H1 (cell line): ENCODE measurements around the gene CBX2. TPM values are rescaled to one million over a fixed set of nuclear protein-coding genes. Genes with fewer than 3 reads are reported as not detected.
A peak's percentile ranks its signal among the peaks of the same experiment; 100 is the strongest.

Experiments used
- CHD1 ChIP-seq: IDR thresholded peaks from 2 replicates; pipeline ENCODE4 v1.6.1; 2012; ENCODE audit warnings: low read depth, low read length, improper control_type of control experiment
- POLR2AphosphoS5 ChIP-seq: IDR thresholded peaks from 2 replicates; pipeline ENCODE4 v1.6.1; 2011; ENCODE audit warnings: low read depth, low read length
- RNF2 ChIP-seq: fragments of 200-900, 300-1000 bp; sonication (generic); IDR thresholded peaks from 2 replicates; pipeline ENCODE4 v1.7.1; 2016; ENCODE audit warnings: borderline replicate concordance, low read depth, mild to moderate bottlenecking, antibody characterized with exemption, low read length; ENCODE audit not compliant: poor library complexity, severe bottlenecking; ENCODE audit errors: missing control alignments
- SP2 ChIP-seq: IDR thresholded peaks from 2 replicates; pipeline ENCODE4 v1.6.1; 2012; ENCODE audit warnings: mild to moderate bottlenecking, low read length, inconsistent platforms
- TCF12 ChIP-seq: IDR thresholded peaks from 2 replicates; pipeline ENCODE4 v1.6.1; 2011; ENCODE audit warnings: low read depth, mild to moderate bottlenecking, low read length
- YY1 ChIP-seq: IDR thresholded peaks from 2 replicates; pipeline ENCODE4 v1.6.1; 2011; ENCODE audit warnings: low read depth, mild to moderate bottlenecking, low read length
- polyA plus RNA-seq, 7 experiments: library from polyadenylated mRNA; depleted of rRNA in 3 of 7; stranded (reverse) in 5 of 7; unstranded in 2 of 7; fragments of >200 nt in 5 of 7; fragments of 200-250 nt in 2 of 7; gene quantifications; 1 replicate in 5 of 7; 2 replicates in 1 of 7; 4 replicates in 1 of 7; pipeline versions ENCODE4 v1.2.1 to v1.2.3, GENCODE V29; 2011 to 2013; ENCODE audit warnings: missing spikeins in 2 of 7, mixed read lengths in 2 of 7
- total RNA-seq: library from RNA; stranded (reverse); fragmentation: NEBNext Ultra II Directional; extraction: Animal tissue kit (Norgen Biotek cat#: 25700); gene quantifications from 2 replicates; pipeline ENCODE4 v1.2.1, GENCODE V29; 2021
- TF ChIP-seq, protein P1 (sequence below): fragments of 300-600 bp; sonication (generic); IDR thresholded peaks from 2 replicates; pipeline ENCODE4 v1.7.1; 2012; ENCODE audit warnings: low read length, moderate library complexity, mild to moderate bottlenecking, inconsistent platforms; ENCODE audit not compliant: insufficient replicate concordance
- TF ChIP-seq, protein P2 (sequence below), 3 experiments: IDR thresholded peaks; 1 replicate in 2 of 3; 2 replicates in 1 of 3; pipeline versions ENCODE4 v1.5.1 to v1.6.1; 2011; ENCODE audit warnings: low read length in 3 of 3, mild to moderate bottlenecking in 3 of 3, inconsistent platforms in 2 of 3, low read depth in 1 of 3, moderate library complexity in 1 of 3; ENCODE audit not compliant: insufficient read depth in 1 of 3; ENCODE audit errors: control extremely low read depth in 1 of 3

CBX2 gene
- total and polyA plus RNA-seq, 2 of the 8 experiments (the other 6 are each of a cell fraction or from before 2014, with no cell fraction given) = 64.3 to 83.9 TPM

DNA sequence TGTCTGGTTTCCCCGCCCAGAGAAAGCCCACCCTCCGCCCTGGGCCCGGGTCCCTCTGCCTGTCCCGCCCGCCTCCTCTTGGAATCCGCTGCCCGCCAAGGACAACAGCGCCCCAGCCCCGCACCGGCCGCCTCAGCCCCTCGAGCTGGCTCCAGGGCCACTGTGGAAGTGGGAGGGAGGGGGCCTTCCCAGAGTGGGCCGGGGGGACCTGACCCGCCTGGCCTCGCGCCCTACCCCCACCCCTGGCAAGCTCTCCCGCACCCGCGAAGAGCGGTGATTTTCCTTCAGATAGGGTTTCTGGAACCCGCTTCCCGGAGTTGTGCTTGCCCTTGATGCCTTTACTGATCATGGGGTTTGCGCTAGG is 21.2 kb downstream of the CBX2 start (continued):
- TF ChIP-seq, protein P1, sequence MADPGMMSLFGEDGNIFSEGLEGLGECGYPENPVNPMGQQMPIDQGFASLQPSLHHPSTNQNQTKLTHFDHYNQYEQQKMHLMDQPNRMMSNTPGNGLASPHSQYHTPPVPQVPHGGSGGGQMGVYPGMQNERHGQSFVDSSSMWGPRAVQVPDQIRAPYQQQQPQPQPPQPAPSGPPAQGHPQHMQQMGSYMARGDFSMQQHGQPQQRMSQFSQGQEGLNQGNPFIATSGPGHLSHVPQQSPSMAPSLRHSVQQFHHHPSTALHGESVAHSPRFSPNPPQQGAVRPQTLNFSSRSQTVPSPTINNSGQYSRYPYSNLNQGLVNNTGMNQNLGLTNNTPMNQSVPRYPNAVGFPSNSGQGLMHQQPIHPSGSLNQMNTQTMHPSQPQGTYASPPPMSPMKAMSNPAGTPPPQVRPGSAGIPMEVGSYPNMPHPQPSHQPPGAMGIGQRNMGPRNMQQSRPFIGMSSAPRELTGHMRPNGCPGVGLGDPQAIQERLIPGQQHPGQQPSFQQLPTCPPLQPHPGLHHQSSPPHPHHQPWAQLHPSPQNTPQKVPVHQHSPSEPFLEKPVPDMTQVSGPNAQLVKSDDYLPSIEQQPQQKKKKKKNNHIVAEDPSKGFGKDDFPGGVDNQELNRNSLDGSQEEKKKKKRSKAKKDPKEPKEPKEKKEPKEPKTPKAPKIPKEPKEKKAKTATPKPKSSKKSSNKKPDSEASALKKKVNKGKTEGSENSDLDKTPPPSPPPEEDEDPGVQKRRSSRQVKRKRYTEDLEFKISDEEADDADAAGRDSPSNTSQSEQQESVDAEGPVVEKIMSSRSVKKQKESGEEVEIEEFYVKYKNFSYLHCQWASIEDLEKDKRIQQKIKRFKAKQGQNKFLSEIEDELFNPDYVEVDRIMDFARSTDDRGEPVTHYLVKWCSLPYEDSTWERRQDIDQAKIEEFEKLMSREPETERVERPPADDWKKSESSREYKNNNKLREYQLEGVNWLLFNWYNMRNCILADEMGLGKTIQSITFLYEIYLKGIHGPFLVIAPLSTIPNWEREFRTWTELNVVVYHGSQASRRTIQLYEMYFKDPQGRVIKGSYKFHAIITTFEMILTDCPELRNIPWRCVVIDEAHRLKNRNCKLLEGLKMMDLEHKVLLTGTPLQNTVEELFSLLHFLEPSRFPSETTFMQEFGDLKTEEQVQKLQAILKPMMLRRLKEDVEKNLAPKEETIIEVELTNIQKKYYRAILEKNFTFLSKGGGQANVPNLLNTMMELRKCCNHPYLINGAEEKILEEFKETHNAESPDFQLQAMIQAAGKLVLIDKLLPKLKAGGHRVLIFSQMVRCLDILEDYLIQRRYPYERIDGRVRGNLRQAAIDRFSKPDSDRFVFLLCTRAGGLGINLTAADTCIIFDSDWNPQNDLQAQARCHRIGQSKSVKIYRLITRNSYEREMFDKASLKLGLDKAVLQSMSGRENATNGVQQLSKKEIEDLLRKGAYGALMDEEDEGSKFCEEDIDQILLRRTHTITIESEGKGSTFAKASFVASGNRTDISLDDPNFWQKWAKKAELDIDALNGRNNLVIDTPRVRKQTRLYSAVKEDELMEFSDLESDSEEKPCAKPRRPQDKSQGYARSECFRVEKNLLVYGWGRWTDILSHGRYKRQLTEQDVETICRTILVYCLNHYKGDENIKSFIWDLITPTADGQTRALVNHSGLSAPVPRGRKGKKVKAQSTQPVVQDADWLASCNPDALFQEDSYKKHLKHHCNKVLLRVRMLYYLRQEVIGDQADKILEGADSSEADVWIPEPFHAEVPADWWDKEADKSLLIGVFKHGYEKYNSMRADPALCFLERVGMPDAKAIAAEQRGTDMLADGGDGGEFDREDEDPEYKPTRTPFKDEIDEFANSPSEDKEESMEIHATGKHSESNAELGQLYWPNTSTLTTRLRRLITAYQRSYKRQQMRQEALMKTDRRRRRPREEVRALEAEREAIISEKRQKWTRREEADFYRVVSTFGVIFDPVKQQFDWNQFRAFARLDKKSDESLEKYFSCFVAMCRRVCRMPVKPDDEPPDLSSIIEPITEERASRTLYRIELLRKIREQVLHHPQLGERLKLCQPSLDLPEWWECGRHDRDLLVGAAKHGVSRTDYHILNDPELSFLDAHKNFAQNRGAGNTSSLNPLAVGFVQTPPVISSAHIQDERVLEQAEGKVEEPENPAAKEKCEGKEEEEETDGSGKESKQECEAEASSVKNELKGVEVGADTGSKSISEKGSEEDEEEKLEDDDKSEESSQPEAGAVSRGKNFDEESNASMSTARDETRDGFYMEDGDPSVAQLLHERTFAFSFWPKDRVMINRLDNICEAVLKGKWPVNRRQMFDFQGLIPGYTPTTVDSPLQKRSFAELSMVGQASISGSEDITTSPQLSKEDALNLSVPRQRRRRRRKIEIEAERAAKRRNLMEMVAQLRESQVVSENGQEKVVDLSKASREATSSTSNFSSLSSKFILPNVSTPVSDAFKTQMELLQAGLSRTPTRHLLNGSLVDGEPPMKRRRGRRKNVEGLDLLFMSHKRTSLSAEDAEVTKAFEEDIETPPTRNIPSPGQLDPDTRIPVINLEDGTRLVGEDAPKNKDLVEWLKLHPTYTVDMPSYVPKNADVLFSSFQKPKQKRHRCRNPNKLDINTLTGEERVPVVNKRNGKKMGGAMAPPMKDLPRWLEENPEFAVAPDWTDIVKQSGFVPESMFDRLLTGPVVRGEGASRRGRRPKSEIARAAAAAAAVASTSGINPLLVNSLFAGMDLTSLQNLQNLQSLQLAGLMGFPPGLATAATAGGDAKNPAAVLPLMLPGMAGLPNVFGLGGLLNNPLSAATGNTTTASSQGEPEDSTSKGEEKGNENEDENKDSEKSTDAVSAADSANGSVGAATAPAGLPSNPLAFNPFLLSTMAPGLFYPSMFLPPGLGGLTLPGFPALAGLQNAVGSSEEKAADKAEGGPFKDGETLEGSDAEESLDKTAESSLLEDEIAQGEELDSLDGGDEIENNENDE = no peak
- no peak for TF ChIP-seq POLR2AphosphoS5
- no peak for TF ChIP-seq TCF12
- peak; percentile 4 for TF ChIP-seq RNF2
- no peak for TF ChIP-seq SP2
- TF ChIP-seq, protein P2, sequence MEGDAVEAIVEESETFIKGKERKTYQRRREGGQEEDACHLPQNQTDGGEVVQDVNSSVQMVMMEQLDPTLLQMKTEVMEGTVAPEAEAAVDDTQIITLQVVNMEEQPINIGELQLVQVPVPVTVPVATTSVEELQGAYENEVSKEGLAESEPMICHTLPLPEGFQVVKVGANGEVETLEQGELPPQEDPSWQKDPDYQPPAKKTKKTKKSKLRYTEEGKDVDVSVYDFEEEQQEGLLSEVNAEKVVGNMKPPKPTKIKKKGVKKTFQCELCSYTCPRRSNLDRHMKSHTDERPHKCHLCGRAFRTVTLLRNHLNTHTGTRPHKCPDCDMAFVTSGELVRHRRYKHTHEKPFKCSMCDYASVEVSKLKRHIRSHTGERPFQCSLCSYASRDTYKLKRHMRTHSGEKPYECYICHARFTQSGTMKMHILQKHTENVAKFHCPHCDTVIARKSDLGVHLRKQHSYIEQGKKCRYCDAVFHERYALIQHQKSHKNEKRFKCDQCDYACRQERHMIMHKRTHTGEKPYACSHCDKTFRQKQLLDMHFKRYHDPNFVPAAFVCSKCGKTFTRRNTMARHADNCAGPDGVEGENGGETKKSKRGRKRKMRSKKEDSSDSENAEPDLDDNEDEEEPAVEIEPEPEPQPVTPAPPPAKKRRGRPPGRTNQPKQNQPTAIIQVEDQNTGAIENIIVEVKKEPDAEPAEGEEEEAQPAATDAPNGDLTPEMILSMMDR (IDR thresholded peaks at IDR 0.05; ENCODE audit: control extremely low read depth in 1 of 3, insufficient read depth in 1 of 3, low read depth in 1 of 3, low read length in 3 of 3) = no peak
- no peak for TF ChIP-seq YY1
- TF ChIP-seq CHD1 = no peak
